ENCODE results near the gene CHD2.

- TF ChIP-seq, protein P1, sequence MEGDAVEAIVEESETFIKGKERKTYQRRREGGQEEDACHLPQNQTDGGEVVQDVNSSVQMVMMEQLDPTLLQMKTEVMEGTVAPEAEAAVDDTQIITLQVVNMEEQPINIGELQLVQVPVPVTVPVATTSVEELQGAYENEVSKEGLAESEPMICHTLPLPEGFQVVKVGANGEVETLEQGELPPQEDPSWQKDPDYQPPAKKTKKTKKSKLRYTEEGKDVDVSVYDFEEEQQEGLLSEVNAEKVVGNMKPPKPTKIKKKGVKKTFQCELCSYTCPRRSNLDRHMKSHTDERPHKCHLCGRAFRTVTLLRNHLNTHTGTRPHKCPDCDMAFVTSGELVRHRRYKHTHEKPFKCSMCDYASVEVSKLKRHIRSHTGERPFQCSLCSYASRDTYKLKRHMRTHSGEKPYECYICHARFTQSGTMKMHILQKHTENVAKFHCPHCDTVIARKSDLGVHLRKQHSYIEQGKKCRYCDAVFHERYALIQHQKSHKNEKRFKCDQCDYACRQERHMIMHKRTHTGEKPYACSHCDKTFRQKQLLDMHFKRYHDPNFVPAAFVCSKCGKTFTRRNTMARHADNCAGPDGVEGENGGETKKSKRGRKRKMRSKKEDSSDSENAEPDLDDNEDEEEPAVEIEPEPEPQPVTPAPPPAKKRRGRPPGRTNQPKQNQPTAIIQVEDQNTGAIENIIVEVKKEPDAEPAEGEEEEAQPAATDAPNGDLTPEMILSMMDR (IDR thresholded peaks at IDR 0.05; ENCODE audit: insufficient read depth, low read depth, low read length) = no peak
- no peak for TF ChIP-seq EZH2 (IDR thresholded peaks at IDR 0.05; ENCODE audit: insufficient read depth, low read length)
Measured at GRCh38 chr15:92981333-92981732, 81.2 kb downstream of the CHD2 start.

All from astrocyte (in vitro differentiated cells and primary cell).